ENCODE data around the gene LIMS1. TPM values are rescaled to one million over a fixed set of nuclear protein-coding genes. Genes with fewer than 3 reads are reported as not detected.
A peak's percentile ranks its signal among the peaks of the same experiment; 100 is the strongest.

The LIMS1 gene
- polyA plus RNA-seq, 3 donors: 44.0 to 130 (median 124) TPM

GRCh38 chr2:108627911-108628567 is 93.8 kb downstream of the LIMS1 start:
- Mint-ChIP-seq H3K4me3 (no peak overlapping the region), H3K9me3 (no peaks in the 10 kb centered on the region), H3K27me3 (ENCODE audit: low read depth in 3 of 3) (peaks cover 0 to 1% (median 0%) of the 10 kb centered on the region in 3 donors), H3K36me3 (peaks cover 22 to 37% of the 10 kb centered on the region in 2 donors), H3K4me1 (peaks cover 23% of the 10 kb centered on the region), H3K27ac (peak overlapping the region in 2 of 7 donors; percentile 22 to 58)
- no peak overlapping the region for H2AFZ ChIP-seq (ENCODE audit: insufficient read depth, low read depth, low read length, poor library complexity, severe bottlenecking)
- intact Hi-C loops (cut with micrococcal nuclease): no loop called here
- H3K27me3 ChIP-seq (ENCODE audit: control insufficient read depth in 2 of 2, insufficient read depth in 2 of 2, low read length in 2 of 2): no peaks in the 10 kb centered on the region
- DNase-seq: no peak
- no peak overlapping the region for H3K4me3 ChIP-seq (replicated peaks in 1 of 3; ENCODE audit: low read depth in 2 of 3, low read length in 3 of 3)
- no peaks in the 10 kb centered on the region for H3K9me3 ChIP-seq (replicated peaks in 1 of 2; ENCODE audit: control insufficient read depth in 1 of 2, insufficient read depth in 1 of 2, low read length in 2 of 2)
- H3K27ac ChIP-seq (ENCODE audit: low read depth in 1 of 2, low read length in 2 of 2): no peak overlapping the region
- H3K9ac ChIP-seq (ENCODE audit: insufficient read depth, low read length, poor library complexity, severe bottlenecking): no peak overlapping the region
- H4K20me1 ChIP-seq (ENCODE audit: insufficient read depth, low read length): peaks cover 84% of the 10 kb centered on the region
- peaks cover 99% of the 10 kb centered on the region for H3K79me2 ChIP-seq (ENCODE audit: insufficient read depth, low read length)
- no peak overlapping the region for H3K4me2 ChIP-seq (replicated peaks; ENCODE audit: extremely low read depth, low read length, poor library complexity, severe bottlenecking)
- WGBS (ENCODE audit: insufficient coverage): 100% methylated on average over 2 of the region's 4 CpGs
- TF ChIP-seq CTCF (IDR thresholded peaks at IDR 0.05): no peak
- H3K36me3 ChIP-seq (replicated peaks in 1 of 2; ENCODE audit: control insufficient read depth in 1 of 2, insufficient read depth in 2 of 2, low read length in 2 of 2): peaks cover 0 to 16% of the 10 kb centered on the region in 2 donors
- H3K4me1 ChIP-seq (ENCODE audit: control insufficient read depth in 1 of 2, insufficient read depth in 2 of 2, low read length in 2 of 2): peaks cover 7 to 8% of the 10 kb centered on the region in 2 donors

GRCh38 chr2:108628936-108629335 is 94.7 kb downstream of the LIMS1 start:
- DNase-seq: no peak
- H3K27ac ChIP-seq (ENCODE audit: low read depth in 1 of 2, low read length in 2 of 2): peak overlapping the region in 1 of 2 donors; percentile 27
- no peak overlapping the region for H3K9ac ChIP-seq (ENCODE audit: insufficient read depth, low read length, poor library complexity, severe bottlenecking)
- Mint-ChIP-seq H3K9me3 (no peaks in the 10 kb centered on the region), H3K27me3 (ENCODE audit: low read depth in 3 of 3) (peaks cover 0 to 1% (median 0%) of the 10 kb centered on the region in 3 donors), H3K4me3 (no peak overlapping the region), H3K36me3 (peaks cover 24 to 37% of the 10 kb centered on the region in 2 donors), H3K4me1 (peaks cover 26% of the 10 kb centered on the region), H3K27ac (peak overlapping the region in 3 of 7 donors; percentile 1 to 35 (median 8))
- no peak overlapping the region for H3K4me2 ChIP-seq (replicated peaks; ENCODE audit: extremely low read depth, low read length, poor library complexity, severe bottlenecking)
- no peak overlapping the region for H3K4me3 ChIP-seq (replicated peaks in 1 of 3; ENCODE audit: low read depth in 2 of 3, low read length in 3 of 3)
- H3K27me3 ChIP-seq (ENCODE audit: control insufficient read depth in 2 of 2, insufficient read depth in 2 of 2, low read length in 2 of 2): no peaks in the 10 kb centered on the region
- 89% methylated on average over 4 of the region's 6 CpGs for WGBS (ENCODE audit: insufficient coverage)
- no peak overlapping the region for H2AFZ ChIP-seq (ENCODE audit: insufficient read depth, low read depth, low read length, poor library complexity, severe bottlenecking)
- intact Hi-C loops (cut with micrococcal nuclease): no loop called here
- H3K9me3 ChIP-seq (replicated peaks in 1 of 2; ENCODE audit: control insufficient read depth in 1 of 2, insufficient read depth in 1 of 2, low read length in 2 of 2): no peaks in the 10 kb centered on the region
- H3K4me1 ChIP-seq (ENCODE audit: control insufficient read depth in 1 of 2, insufficient read depth in 2 of 2, low read length in 2 of 2): peaks cover 7 to 8% of the 10 kb centered on the region in 2 donors
- H3K79me2 ChIP-seq (ENCODE audit: insufficient read depth, low read length): peaks cover 99% of the 10 kb centered on the region
- no peak for TF ChIP-seq CTCF (IDR thresholded peaks at IDR 0.05)
- H3K36me3 ChIP-seq (replicated peaks in 1 of 2; ENCODE audit: control insufficient read depth in 1 of 2, insufficient read depth in 2 of 2, low read length in 2 of 2): peaks cover 0 to 16% of the 10 kb centered on the region in 2 donors
- H4K20me1 ChIP-seq (ENCODE audit: insufficient read depth, low read length): peaks cover 87% of the 10 kb centered on the region

Data from CD14-positive monocyte (primary cell).